Measurements from ENCODE around the gene FKTN.
A peak's percentile ranks its signal among the peaks of the same experiment; 100 is the strongest.
"Not testable (repeated sequence)": the region's sequence is repeated elsewhere in the genome, so short reads cannot be mapped to it uniquely, and the experiment has no call there.

FKTN gene

DNA sequence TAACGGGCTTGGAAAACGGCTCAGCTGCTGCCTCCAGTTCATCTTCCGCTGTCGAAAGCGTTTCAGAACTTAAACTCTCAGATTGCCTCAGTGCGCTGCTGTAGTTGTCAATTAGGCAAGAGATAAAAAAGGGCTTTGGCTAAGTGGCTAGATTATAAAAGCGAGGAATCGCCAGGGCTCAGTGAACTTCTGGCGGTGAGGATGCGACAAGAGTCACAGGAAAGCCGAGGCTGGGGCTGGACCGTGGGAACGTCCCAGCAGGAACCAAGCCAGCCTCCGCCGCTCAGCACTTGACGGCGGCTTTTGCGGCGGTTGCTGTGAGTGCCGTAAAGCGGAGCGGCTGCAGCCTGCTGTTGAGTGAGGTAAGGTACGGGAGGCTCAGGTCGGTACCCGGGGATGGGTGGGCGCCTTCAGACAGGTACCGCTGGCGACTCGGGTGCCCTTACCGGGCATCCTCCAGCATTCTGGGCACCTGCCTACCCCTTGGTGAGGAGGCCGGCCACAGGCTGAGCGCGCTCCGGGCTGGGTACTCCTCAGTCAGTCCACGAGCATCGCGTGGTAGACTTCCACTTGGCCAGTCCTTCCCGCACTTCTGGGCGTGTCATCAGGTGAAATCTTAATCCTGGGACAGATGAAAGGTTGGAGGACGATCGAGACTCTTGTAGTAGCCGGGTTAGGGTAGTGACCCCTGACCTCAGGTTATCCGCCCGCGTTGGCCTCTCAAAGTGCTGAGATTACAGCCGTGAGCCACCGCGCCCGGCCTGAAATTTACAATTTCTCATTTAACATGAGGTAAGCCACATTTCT is at the start of gene FKTN:
Gene FKTN (plus strand): TSS at position 328 of the 807 bp plus-strand sequence. CDS start 16,902 bp downstream, outside the sequence.
- H3K4me3 ChIP-seq (ENCODE audit: low read depth, low read length), result peak within 1 kb of the TSS; percentile 95
- TF ChIP-seq POLR2A (IDR thresholded peaks at IDR 0.05; ENCODE audit: extremely low read depth, insufficient read length), result peak; percentile 54
- TF ChIP-seq, protein P1, sequence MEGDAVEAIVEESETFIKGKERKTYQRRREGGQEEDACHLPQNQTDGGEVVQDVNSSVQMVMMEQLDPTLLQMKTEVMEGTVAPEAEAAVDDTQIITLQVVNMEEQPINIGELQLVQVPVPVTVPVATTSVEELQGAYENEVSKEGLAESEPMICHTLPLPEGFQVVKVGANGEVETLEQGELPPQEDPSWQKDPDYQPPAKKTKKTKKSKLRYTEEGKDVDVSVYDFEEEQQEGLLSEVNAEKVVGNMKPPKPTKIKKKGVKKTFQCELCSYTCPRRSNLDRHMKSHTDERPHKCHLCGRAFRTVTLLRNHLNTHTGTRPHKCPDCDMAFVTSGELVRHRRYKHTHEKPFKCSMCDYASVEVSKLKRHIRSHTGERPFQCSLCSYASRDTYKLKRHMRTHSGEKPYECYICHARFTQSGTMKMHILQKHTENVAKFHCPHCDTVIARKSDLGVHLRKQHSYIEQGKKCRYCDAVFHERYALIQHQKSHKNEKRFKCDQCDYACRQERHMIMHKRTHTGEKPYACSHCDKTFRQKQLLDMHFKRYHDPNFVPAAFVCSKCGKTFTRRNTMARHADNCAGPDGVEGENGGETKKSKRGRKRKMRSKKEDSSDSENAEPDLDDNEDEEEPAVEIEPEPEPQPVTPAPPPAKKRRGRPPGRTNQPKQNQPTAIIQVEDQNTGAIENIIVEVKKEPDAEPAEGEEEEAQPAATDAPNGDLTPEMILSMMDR (IDR thresholded peaks at IDR 0.05; ENCODE audit: low read depth, low read length), result no peak
- TF ChIP-seq, protein P2, sequence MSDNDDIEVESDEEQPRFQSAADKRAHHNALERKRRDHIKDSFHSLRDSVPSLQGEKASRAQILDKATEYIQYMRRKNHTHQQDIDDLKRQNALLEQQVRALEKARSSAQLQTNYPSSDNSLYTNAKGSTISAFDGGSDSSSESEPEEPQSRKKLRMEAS (IDR thresholded peaks at IDR 0.05; ENCODE audit: low read depth, low read length), result peak; percentile 25; the same call in 1 of the 2 replicates
- TF ChIP-seq MYC (IDR thresholded peaks at IDR 0.05; ENCODE audit: low read depth, low read length), result peak; percentile 60
- DNase-seq (ENCODE audit: low read depth), result peak; percentile 88

DNA sequence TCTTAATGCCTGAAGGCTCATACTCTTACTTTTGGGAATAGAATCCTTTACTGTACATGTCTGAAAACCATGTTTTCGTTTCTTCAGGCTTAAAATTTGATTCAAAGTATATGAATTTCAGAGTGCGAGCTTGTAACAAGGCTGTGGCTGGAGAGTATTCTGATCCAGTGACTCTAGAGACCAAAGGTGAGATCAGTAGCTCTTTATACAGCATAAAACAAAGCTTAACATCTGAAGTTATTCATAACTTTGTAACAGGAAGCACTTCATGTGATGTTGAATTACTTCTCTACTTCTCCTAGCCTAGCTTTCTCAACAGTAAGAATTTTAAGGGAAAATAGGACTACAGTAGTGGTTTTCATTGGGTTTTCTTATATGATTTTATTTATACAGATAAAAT is 49.4 kb upstream of the FKTN start:
- TF ChIP-seq, protein P2 (IDR thresholded peaks at IDR 0.05; ENCODE audit: low read depth, low read length), result no peak
- TF ChIP-seq, protein P1 (IDR thresholded peaks at IDR 0.05; ENCODE audit: low read depth, low read length), result no peak
- TF ChIP-seq POLR2A (IDR thresholded peaks at IDR 0.05; ENCODE audit: extremely low read depth, insufficient read length), result no peak
- TF ChIP-seq MYC (IDR thresholded peaks at IDR 0.05; ENCODE audit: low read depth, low read length), result no peak
- no peak overlapping the region for H3K4me3 ChIP-seq (ENCODE audit: low read depth, low read length)
- DNase-seq (ENCODE audit: low read depth), result no peak

DNA sequence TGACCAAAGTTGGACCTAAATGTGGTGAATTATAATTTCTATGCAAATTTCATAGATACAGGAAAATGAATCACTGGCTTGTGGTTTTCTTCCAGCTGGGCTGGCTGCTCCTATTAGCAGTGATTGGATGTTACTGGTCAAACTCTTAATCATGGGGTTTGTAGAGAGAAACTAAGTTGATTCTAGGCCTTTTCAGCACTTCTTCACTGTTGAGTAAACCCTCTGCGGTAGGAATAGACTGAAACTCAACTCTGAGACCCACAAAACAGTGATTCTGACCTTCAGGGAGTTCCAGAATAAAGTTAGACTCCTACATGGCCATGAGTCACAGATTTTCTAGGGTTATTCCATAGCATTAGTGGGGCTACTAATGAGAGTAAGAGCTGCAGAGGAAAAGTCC is 47.9 kb upstream of the FKTN start:
- DNase-seq (ENCODE audit: low read depth), result no peak
- TF ChIP-seq, protein P2 (IDR thresholded peaks at IDR 0.05; ENCODE audit: low read depth, low read length), result no peak
- TF ChIP-seq POLR2A (IDR thresholded peaks at IDR 0.05; ENCODE audit: extremely low read depth, insufficient read length) (no peak), MYC (IDR thresholded peaks at IDR 0.05; ENCODE audit: low read depth, low read length) (no peak)
- TF ChIP-seq, protein P1 (IDR thresholded peaks at IDR 0.05; ENCODE audit: low read depth, low read length), result no peak
- H3K4me3 ChIP-seq (ENCODE audit: low read depth, low read length), result no peak overlapping the region

DNA sequence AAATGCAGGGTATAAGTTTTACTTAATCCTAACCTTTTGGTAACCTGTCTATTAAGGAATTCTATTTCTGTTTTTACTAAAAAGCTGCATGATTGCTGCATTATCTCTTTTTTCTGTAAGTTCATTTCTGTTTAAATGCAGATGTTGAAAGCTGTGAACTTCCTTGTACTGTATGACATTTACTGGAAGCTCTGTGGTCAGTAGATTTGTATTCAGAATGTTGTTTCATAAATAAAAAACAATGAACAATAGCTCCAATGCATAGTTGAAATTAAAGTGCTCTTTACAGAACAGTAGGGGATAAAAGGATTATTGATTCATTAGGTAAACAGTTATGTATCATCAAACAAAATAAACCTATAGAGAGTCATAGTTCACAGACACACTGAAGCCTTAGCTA is 46.5 kb upstream of the FKTN start:
- TF ChIP-seq POLR2A (IDR thresholded peaks at IDR 0.05; ENCODE audit: extremely low read depth, insufficient read length) (no peak), MYC (IDR thresholded peaks at IDR 0.05; ENCODE audit: low read depth, low read length) (no peak)
- TF ChIP-seq, protein P2 (IDR thresholded peaks at IDR 0.05; ENCODE audit: low read depth, low read length), result no peak
- TF ChIP-seq, protein P1 (IDR thresholded peaks at IDR 0.05; ENCODE audit: low read depth, low read length), result no peak
- H3K4me3 ChIP-seq (ENCODE audit: low read depth, low read length), result no peak overlapping the region
- DNase-seq (ENCODE audit: low read depth), result no peak

DNA sequence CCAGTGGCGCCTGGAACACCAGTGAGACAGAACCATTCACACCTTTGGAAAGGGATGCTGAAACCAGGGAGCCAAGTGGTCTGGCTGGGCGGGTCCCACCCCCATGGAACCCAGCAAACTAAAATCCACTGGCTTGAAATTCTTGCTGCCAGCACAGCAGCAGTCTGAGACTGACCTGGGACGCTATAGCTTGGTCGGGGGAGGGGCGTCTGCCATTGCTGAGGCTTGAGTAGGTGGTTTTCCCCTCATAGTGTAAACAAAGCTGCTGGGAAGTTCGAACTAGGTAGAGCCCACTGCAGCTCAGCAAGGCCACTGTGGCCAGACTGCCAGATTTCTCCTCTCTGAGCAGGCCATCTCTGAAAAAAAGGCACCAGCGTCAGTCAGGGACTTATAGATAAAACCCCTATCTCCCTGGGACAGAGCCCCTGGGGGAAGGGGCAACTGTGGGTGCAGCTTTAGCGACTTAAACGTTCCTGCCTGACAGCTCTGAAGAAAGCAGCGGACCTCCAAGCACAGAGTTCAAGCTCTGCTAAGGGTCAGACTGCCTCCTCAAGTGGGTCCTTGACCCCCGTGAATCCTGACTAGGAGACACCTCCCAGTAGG is 42.0 kb upstream of the FKTN start:
- TF ChIP-seq, protein P2 (IDR thresholded peaks at IDR 0.05; ENCODE audit: low read depth, low read length), result no peak
- TF ChIP-seq POLR2A (IDR thresholded peaks at IDR 0.05; ENCODE audit: extremely low read depth, insufficient read length) (no peak), MYC (IDR thresholded peaks at IDR 0.05; ENCODE audit: low read depth, low read length) (no peak)
- TF ChIP-seq, protein P1 (IDR thresholded peaks at IDR 0.05; ENCODE audit: low read depth, low read length), result no peak
- no peak overlapping the region for H3K4me3 ChIP-seq (ENCODE audit: low read depth, low read length)
- no peak for DNase-seq (ENCODE audit: low read depth)

DNA sequence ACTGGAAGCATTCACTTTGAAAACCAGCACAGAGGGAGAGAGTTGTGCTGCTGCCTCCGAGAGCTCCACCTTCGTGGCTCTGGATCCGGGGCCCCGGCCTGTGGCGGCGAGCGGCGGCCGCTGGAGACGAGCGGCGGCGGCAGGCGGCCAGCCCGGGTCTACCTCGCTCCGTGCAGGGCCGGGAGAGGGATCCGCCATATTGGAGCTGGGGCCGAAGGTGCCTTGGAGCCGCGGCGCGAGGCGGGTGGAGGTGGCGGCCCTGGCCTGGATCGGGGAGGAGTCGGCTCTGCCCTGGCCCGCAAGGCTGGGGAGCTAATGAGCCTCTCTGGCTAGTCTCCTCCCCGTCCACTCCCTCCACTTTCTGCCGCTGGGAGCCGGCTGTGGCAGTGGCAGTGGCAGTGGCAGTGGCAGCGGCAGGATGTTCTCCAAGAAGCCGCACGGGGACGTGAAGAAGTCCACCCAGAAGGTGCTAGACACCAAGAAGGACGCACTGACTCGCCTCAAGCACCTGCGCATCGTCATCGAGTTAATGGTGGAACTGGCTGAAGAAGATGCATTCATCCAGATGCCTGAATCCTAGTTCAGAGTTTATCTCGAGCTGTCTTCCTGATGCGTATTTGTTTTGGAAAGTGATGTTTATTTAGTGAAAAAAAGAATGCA is 38.1 kb upstream of the FKTN start:
- H3K4me3 ChIP-seq (ENCODE audit: low read depth, low read length), result not testable (repeated sequence)
- DNase-seq (ENCODE audit: low read depth), result peak; percentile 47

DNA sequence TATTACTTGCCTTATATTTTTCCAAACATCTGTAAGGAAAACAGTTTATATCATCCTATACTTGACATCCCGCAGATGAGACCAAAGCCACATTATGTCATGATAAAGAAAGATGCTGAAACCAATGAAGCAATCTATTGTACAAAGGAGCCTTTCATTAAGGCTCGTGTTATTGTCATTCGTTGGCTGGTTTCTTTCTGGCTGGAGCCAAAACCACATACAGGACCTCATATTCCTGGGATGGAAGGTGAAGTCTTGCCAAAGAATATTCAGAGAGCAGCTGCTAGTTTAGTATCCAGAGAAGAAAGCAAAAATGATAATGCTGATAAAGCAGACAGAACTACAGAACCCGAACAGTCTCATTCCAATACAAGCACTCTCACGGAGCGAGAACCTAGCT is 36.9 kb upstream of the FKTN start:
- not testable (repeated sequence) for DNase-seq (ENCODE audit: low read depth)

DNA sequence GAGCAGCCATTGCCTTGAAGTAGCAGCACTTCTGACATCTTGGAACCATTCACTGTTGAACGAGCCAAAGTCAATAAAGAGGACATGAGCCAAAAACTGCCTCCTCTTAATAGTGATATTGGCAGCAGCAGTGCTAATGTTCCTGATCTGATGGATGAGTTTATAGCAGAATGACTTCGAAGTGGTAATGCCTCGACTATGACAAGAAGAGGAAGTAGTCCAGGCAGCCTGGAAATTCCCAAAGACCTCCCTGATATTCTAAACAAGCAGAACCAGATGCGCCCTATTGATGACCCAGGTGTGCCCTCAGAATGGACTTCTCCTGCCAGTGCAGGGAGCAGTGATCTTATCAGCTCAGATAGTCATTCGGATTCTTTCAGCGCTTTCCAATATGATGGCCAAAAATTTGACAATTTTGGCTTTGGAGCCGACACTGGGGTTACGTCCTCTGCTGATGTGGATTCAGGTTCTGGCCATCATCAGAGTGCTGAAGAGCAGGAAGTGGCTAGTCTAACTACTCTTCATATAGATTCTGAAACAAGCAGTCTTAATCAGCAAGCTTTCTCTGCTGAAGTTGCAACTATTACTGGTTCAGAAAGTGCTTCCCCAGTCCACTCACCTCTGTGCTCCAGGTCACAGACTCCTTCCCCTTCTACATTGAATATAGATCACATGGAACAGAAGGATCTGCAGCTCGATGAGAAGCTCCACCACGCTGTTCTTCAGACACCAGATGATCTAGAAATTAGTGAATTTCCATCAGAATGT is 35.1 kb upstream of the FKTN start:
- not testable (repeated sequence) for DNase-seq (ENCODE audit: low read depth); H3K4me3 ChIP-seq (ENCODE audit: low read depth, low read length)

More for the DNA sequence above, 36.9 kb upstream of the FKTN start:
- H3K4me3 ChIP-seq (ENCODE audit: low read depth, low read length), result not testable (repeated sequence)
